Suprapubic skin (tissue), 3 donors: ENCODE results near the gene FCER2.

Source experiments
- POLR2A ChIP-seq, 2 donors: fragments of 450-650 bp; IDR thresholded peaks; one replicate each; pipeline ENCODE4 v1.6.1; 2017; ENCODE audit warnings: antibody characterized with exemption in 2 of 2, mild to moderate bottlenecking in 2 of 2, moderate library complexity in 2 of 2
- TF ChIP-seq, protein P1 (sequence below), 2 donors: fragments of 200-600 bp in 1 of 2; fragments of 450-650 bp in 1 of 2; sonication (generic) in 1 of 2; IDR thresholded peaks; one replicate each; pipeline ENCODE4 v1.5.1; 2016 to 2019; ENCODE audit warnings: antibody characterized with exemption in 2 of 2, mild to moderate bottlenecking in 1 of 2, moderate library complexity in 1 of 2

- TF ChIP-seq, protein P1, sequence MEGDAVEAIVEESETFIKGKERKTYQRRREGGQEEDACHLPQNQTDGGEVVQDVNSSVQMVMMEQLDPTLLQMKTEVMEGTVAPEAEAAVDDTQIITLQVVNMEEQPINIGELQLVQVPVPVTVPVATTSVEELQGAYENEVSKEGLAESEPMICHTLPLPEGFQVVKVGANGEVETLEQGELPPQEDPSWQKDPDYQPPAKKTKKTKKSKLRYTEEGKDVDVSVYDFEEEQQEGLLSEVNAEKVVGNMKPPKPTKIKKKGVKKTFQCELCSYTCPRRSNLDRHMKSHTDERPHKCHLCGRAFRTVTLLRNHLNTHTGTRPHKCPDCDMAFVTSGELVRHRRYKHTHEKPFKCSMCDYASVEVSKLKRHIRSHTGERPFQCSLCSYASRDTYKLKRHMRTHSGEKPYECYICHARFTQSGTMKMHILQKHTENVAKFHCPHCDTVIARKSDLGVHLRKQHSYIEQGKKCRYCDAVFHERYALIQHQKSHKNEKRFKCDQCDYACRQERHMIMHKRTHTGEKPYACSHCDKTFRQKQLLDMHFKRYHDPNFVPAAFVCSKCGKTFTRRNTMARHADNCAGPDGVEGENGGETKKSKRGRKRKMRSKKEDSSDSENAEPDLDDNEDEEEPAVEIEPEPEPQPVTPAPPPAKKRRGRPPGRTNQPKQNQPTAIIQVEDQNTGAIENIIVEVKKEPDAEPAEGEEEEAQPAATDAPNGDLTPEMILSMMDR (IDR thresholded peaks at IDR 0.05), result no peak
- no peak for TF ChIP-seq POLR2A (IDR thresholded peaks at IDR 0.05)
Measured at GRCh38 chr19:7704280-7705060, 2.5 kb upstream of the FCER2 start.
